Measurements from ENCODE around the gene COTL1. TPM values are rescaled to one million over a fixed set of nuclear protein-coding genes. Genes with fewer than 3 reads are reported as not detected.

COTL1 gene
- total and polyA plus RNA-seq, 9 of the 15 experiments (the other 6 are each of a cell fraction or from before 2014, with no cell fraction given) = 27.7 to 185 (median 72.5) TPM

DNA sequence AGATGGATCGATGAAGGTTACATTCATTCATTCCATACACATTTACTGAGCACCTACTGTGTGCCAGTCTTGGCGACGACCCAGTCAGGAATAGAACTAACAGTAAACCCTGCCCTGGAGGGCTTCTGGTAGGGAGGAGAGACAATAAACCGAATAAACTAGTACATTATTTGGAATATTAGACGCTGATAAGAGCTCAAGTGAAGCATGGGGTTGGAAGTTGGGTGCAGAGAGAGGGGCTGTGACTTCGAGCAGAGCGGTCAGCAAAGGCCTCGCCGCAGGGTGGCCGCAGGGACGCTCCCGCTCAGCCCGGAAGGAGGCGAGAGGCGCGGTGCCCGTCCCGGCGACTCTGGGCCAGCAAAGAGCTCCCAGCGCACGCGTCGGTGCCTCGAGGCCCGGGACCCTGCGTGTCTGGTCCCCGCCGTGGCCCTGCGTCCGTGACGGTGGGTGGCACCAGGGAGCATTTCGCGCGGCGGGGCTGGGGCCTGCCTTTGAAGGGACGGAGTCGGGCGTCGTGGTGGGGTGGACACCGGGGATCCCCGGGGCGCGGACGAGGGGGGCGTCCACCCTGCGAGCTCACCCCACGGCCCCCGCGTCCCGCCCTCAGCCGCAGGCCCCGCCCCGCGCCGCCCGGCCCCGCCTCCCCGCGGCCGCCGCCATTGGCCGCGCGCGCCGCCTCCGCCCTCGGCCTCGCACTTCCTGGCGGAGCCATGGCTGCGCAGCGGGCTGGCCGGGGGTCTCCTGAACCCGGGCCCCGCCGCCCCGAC lies 30.1 kb upstream of the COTL1 start, which contains the start of gene KLHL36 (continued):
- TF ChIP-seq, protein P1, sequence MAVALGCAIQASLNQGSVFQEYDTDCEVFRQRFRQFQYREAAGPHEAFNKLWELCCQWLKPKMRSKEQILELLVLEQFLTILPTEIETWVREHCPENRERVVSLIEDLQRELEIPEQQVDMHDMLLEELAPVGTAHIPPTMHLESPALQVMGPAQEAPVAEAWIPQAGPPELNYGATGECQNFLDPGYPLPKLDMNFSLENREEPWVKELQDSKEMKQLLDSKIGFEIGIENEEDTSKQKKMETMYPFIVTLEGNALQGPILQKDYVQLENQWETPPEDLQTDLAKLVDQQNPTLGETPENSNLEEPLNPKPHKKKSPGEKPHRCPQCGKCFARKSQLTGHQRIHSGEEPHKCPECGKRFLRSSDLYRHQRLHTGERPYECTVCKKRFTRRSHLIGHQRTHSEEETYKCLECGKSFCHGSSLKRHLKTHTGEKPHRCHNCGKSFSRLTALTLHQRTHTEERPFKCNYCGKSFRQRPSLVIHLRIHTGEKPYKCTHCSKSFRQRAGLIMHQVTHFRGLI (CRISPR knock-in tag; IDR thresholded peaks at IDR 0.05) = no peak
- no peak for TF ChIP-seq NFE2L1 (tag; IDR thresholded peaks at IDR 0.05; ENCODE audit: borderline replicate concordance, low read depth)
- TF ChIP-seq ZKSCAN8 (CRISPR knock-in tag; IDR thresholded peaks at IDR 0.05) = no peak
- TF ChIP-seq CC2D1A (IDR thresholded peaks at IDR 0.05) = no peak
- TF ChIP-seq MAFK (IDR thresholded peaks at IDR 0.05; ENCODE audit: low read length) = no peak
- TF ChIP-seq, protein P2, sequence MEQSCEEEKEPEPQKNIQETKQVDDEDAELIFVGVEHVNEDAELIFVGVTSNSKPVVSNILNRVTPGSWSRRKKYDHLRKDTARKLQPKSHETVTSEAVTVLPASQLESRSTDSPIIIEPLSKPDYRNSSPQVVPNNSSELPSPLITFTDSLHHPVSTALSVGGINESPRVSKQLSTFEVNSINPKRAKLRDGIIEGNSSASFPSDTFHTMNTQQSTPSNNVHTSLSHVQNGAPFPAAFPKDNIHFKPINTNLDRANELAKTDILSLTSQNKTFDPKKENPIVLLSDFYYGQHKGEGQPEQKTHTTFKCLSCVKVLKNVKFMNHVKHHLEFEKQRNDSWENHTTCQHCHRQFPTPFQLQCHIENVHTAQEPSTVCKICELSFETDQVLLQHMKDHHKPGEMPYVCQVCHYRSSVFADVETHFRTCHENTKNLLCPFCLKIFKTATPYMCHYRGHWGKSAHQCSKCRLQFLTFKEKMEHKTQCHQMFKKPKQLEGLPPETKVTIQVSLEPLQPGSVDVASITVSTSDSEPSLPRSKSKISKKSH (CRISPR knock-in tag; IDR thresholded peaks at IDR 0.05) = no peak
- no peak for TF ChIP-seq NCOR1 (IDR thresholded peaks at IDR 0.05)
- TF ChIP-seq L3MBTL2 (IDR thresholded peaks at IDR 0.05) = peak; percentile 99
- no peak for TF ChIP-seq ZKSCAN3 (CRISPR knock-in tag; IDR thresholded peaks at IDR 0.05)
- TF ChIP-seq PHF20 (IDR thresholded peaks at IDR 0.05; ENCODE audit: partially characterized antibody) = peak; percentile 75
- TF ChIP-seq ZNF707 (CRISPR knock-in tag; conservative IDR thresholded peaks at IDR 0.05) = no peak
- TF ChIP-seq CCAR2 (IDR thresholded peaks at IDR 0.05; ENCODE audit: low read depth, low read length) = no peak
- TF ChIP-seq NFXL1 (CRISPR knock-in tag; IDR thresholded peaks at IDR 0.05) = no peak
- TF ChIP-seq, protein P3, sequence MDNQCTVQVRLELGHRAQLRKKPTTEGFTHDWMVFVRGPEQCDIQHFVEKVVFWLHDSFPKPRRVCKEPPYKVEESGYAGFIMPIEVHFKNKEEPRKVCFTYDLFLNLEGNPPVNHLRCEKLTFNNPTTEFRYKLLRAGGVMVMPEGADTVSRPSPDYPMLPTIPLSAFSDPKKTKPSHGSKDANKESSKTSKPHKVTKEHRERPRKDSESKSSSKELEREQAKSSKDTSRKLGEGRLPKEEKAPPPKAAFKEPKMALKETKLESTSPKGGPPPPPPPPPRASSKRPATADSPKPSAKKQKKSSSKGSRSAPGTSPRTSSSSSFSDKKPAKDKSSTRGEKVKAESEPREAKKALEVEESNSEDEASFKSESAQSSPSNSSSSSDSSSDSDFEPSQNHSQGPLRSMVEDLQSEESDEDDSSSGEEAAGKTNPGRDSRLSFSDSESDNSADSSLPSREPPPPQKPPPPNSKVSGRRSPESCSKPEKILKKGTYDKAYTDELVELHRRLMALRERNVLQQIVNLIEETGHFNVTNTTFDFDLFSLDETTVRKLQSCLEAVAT (IDR thresholded peaks at IDR 0.05) = no peak
- peak; percentile 74 for TF ChIP-seq GABPA (tag; conservative IDR thresholded peaks at IDR 0.05; ENCODE audit: low read depth)
- peak in 1 of 2 experiments; percentile 60; a peak in 1 of 4 replicates for TF ChIP-seq TRIM24 (IDR thresholded peaks at IDR 0.05)
- 0 out of 2 replicates have a peak, but pooled peaks have one; percentile 29 for TF ChIP-seq PHB (CRISPR knock-in tag; IDR thresholded peaks at IDR 0.05)
- TF ChIP-seq ZNF561 (CRISPR knock-in tag; conservative IDR thresholded peaks at IDR 0.05) = no peak
- TF ChIP-seq CREB1 (IDR thresholded peaks at IDR 0.05) = no peak; the same call in 1 of the 2 replicates
- peak; percentile 67 for TF ChIP-seq CREB1 (CRISPR knock-in tag; IDR thresholded peaks at IDR 0.05)
- TF ChIP-seq, protein P4, sequence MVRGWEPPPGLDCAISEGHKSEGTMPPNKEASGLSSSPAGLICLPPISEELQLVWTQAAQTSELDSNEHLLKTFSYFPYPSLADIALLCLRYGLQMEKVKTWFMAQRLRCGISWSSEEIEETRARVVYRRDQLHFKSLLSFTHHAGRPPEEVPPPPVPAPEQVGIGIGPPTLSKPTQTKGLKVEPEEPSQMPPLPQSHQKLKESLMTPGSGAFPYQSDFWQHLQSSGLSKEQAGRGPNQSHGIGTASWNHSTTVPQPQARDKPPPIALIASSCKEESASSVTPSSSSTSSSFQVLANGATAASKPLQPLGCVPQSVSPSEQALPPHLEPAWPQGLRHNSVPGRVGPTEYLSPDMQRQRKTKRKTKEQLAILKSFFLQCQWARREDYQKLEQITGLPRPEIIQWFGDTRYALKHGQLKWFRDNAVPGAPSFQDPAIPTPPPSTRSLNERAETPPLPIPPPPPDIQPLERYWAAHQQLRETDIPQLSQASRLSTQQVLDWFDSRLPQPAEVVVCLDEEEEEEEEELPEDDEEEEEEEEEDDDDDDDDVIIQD (CRISPR knock-in tag; IDR thresholded peaks at IDR 0.05) = no peak
- TF ChIP-seq CREB3 (tag; conservative IDR thresholded peaks at IDR 0.05; ENCODE audit: low read depth) = 0 out of 2 replicates have a peak, but pooled peaks have one; percentile 50

Measured in K562 (cell line).